Natural killer cell (primary cell): Measurements from ENCODE around the gene YARS1. TPM values are rescaled to one million over a fixed set of nuclear protein-coding genes. Genes with fewer than 3 reads are reported as not detected.
"Not testable (repeated sequence)": the region's sequence is repeated elsewhere in the genome, so short reads cannot be mapped to it uniquely, and the experiment has no call there.

ENCODE experiments used
- ATAC-seq, 3 donors: fragments of 150-1000 bp in 2 of 3; fragments of 200-7000 bp in 1 of 3; cut with Tn5 transposase; 1 replicate in 1 of 3; 2 replicates in 2 of 3; pipeline ENCODE4 v1.10.0; 2021; ENCODE audit warnings: mild to moderate bottlenecking in 2 of 3, moderate library complexity in 2 of 3
- DNase-seq, 2 donors: peaks; one replicate each; pipeline versions ENCODE4 v3.0.0 to v3.0.0-alpha.2; 2013 to 2021; ENCODE audit warnings: mixed read lengths in 1 of 2
- H3K27ac ChIP-seq: one replicate; pipeline ENCODE4 v1.5.1; 2013; ENCODE audit warnings: mild to moderate bottlenecking, low read length
- H3K27me3 ChIP-seq: one replicate; pipeline ENCODE4 v1.6.1; 2013; ENCODE audit warnings: low read length; ENCODE audit not compliant: control insufficient read depth, insufficient read depth
- H3K36me3 ChIP-seq: one replicate; pipeline ENCODE4 v1.6.1; 2013; ENCODE audit warnings: low read length; ENCODE audit not compliant: control insufficient read depth, insufficient read depth
- H3K4me1 ChIP-seq: one replicate; pipeline ENCODE4 v1.6.1; 2013; ENCODE audit warnings: low read length; ENCODE audit not compliant: control insufficient read depth, insufficient read depth
- H3K4me3 ChIP-seq: one replicate; pipeline ENCODE4 v1.5.1; 2013; ENCODE audit warnings: low read length
- H3K9me3 ChIP-seq: one replicate; pipeline ENCODE4 v1.6.1; 2013; ENCODE audit warnings: low read length; ENCODE audit not compliant: control insufficient read depth, insufficient read depth
- H3K27ac Mint-ChIP-seq, 2 donors: one replicate each; pipeline ENCODE4 v1.8.0; 2022; ENCODE audit warnings: mild to moderate bottlenecking in 2 of 2, mixed read lengths in 2 of 2, moderate library complexity in 1 of 2
- H3K27me3 Mint-ChIP-seq, 2 donors: one replicate each; pipeline ENCODE4 v1.8.0; 2022; ENCODE audit warnings: low read depth in 2 of 2, mixed read lengths in 2 of 2
- H3K36me3 Mint-ChIP-seq: one replicate; pipeline ENCODE4 v1.8.0; 2022; ENCODE audit warnings: mixed read lengths
- H3K4me1 Mint-ChIP-seq, 2 donors: one replicate each; pipeline ENCODE4 v1.8.0; 2022; ENCODE audit warnings: mixed read lengths in 2 of 2
- H3K4me3 Mint-ChIP-seq: one replicate; pipeline ENCODE4 v1.8.0; 2022; ENCODE audit warnings: mild to moderate bottlenecking, moderate library complexity, mixed read lengths
- H3K9me3 Mint-ChIP-seq, 2 donors: one replicate each; pipeline ENCODE4 v1.8.0; 2022; ENCODE audit warnings: mixed read lengths in 2 of 2
- CTCF ChIP-seq: fragments of 200-600 bp; IDR thresholded peaks from one replicate; pipeline ENCODE4 v1.8.0; 2022; ENCODE audit warnings: antibody characterized with exemption
- WGBS: methylation state at CpG from one replicate; pipeline ENCODE4 v1.1.7; 2013; ENCODE audit warnings: missing lambda C conversion rate; ENCODE audit not compliant: insufficient coverage; 5-methylcytosine and 5-hydroxymethylcytosine counted together
- intact Hi-C: fragments of 100-400 bp; cut with micrococcal nuclease; formaldehyde crosslinking; loops from one replicate; pipeline ENCODE4 v1.14.2; 2022
- total RNA-seq, 4 donors: library from RNA; stranded (reverse); fragments of 120-200 nt in 1 of 4; gene quantifications; one replicate each; pipeline versions ENCODE4 v1.2.3 to v1.2.4, GENCODE V29; 2013 to 2022

YARS1 gene
- total RNA-seq, 3 donors from 2014 or later (not counting 1 experiment from before 2014, with no cell fraction given) = 163 to 223 (median 197) TPM

GRCh38 chr1:32810358-32810757 lies 6.8 kb downstream of the YARS1 start:
- no peak overlapping the region for H3K4me3 ChIP-seq
- no peaks in the 10 kb centered on the region for H3K27me3 Mint-ChIP-seq
- no peak overlapping the region for H3K27ac ChIP-seq
- H3K36me3 ChIP-seq = peaks cover 48% of the 10 kb centered on the region
- no peak overlapping the region for H3K4me3 Mint-ChIP-seq
- ATAC-seq (no peak), DNase-seq (no peak)
- no peaks in the 10 kb centered on the region for H3K9me3 ChIP-seq
- peaks cover 31% of the 10 kb centered on the region for H3K4me1 ChIP-seq
- no peak for TF ChIP-seq CTCF
- WGBS = 98% methylated on average over 5 of the region's 5 CpGs
- no peaks in the 10 kb centered on the region for H3K27me3 ChIP-seq
- H3K27ac Mint-ChIP-seq = peak overlapping the region in 1 of 2 donors; percentile 59
- no peaks in the 10 kb centered on the region for H3K9me3 Mint-ChIP-seq
- peaks cover 12% of the 10 kb centered on the region for H3K36me3 Mint-ChIP-seq
- intact Hi-C loops = no loop called here
- H3K4me1 Mint-ChIP-seq = peaks cover 49 to 55% of the 10 kb centered on the region in 2 donors

GRCh38 chr1:32808580-32808979 lies 8.6 kb downstream of the YARS1 start:
- Mint-ChIP-seq H3K4me3 (no peak overlapping the region), H3K27me3 (no peaks in the 10 kb centered on the region), H3K36me3 (peaks cover 12% of the 10 kb centered on the region), H3K9me3 (no peaks in the 10 kb centered on the region), H3K4me1 (peaks cover 32 to 38% of the 10 kb centered on the region in 2 donors), H3K27ac (no peak overlapping the region)
- ATAC-seq (no peak), DNase-seq (no peak)
- no peak for TF ChIP-seq CTCF
- Histone ChIP-seq H3K27me3 (no peaks in the 10 kb centered on the region), H3K9me3 (no peaks in the 10 kb centered on the region), H3K4me3 (no peak overlapping the region), H3K27ac (no peak overlapping the region), H3K36me3 (peaks cover 49% of the 10 kb centered on the region), H3K4me1 (peaks cover 20% of the 10 kb centered on the region)
- intact Hi-C loops = no loop called here
- WGBS = 91% methylated on average over 4 of the region's 4 CpGs

- 92% methylated on average over 4 of the region's 4 CpGs for WGBS
- DNase-seq (no peak), ATAC-seq (no peak)
- peaks cover 15% of the 10 kb centered on the region for H3K4me1 ChIP-seq
- H3K9me3 Mint-ChIP-seq = no peaks in the 10 kb centered on the region
- no peak for TF ChIP-seq CTCF
- no peaks in the 10 kb centered on the region for H3K27me3 Mint-ChIP-seq
- intact Hi-C loops = no loop called here
- H3K4me1 Mint-ChIP-seq = peaks cover 24 to 31% of the 10 kb centered on the region in 2 donors
- peak overlapping the region in 1 of 2 donors; percentile 34 for H3K27ac Mint-ChIP-seq
- no peaks in the 10 kb centered on the region for H3K27me3 ChIP-seq
- peaks cover 12% of the 10 kb centered on the region for H3K36me3 Mint-ChIP-seq
- no peaks in the 10 kb centered on the region for H3K9me3 ChIP-seq
- H3K27ac ChIP-seq = no peak overlapping the region
- no peak overlapping the region for H3K4me3 Mint-ChIP-seq
- H3K4me3 ChIP-seq = no peak overlapping the region
- H3K36me3 ChIP-seq = peaks cover 57% of the 10 kb centered on the region
These were observed 10.1 kb downstream of the YARS1 start for GRCh38 chr1:32806910-32807523.

GRCh38 chr1:32806290-32806689 lies 10.9 kb downstream of the YARS1 start:
- no peaks in the 10 kb centered on the region for H3K27me3 ChIP-seq
- Mint-ChIP-seq H3K27me3 (no peaks in the 10 kb centered on the region), H3K4me1 (peaks cover 22 to 30% of the 10 kb centered on the region in 2 donors), H3K4me3 (no peak overlapping the region), H3K9me3 (no peaks in the 10 kb centered on the region), H3K36me3 (peaks cover 12% of the 10 kb centered on the region), H3K27ac (no peak overlapping the region)
- no peak for TF ChIP-seq CTCF
- WGBS = 94% methylated on average over 6 of the region's 6 CpGs
- H3K9me3 ChIP-seq = no peaks in the 10 kb centered on the region
- no peak overlapping the region for H3K27ac ChIP-seq
- intact Hi-C loops = no loop called here
- DNase-seq (no peak), ATAC-seq (no peak)
- no peak overlapping the region for H3K4me3 ChIP-seq
- peaks cover 11% of the 10 kb centered on the region for H3K4me1 ChIP-seq
- peaks cover 57% of the 10 kb centered on the region for H3K36me3 ChIP-seq

- H3K27ac Mint-ChIP-seq, H3K36me3 Mint-ChIP-seq, H3K9me3 ChIP-seq, H3K27ac ChIP-seq, intact Hi-C loops, H3K27me3 Mint-ChIP-seq, H3K9me3 Mint-ChIP-seq, H3K4me3 ChIP-seq, H3K27me3 ChIP-seq, DNase-seq, ATAC-seq, H3K4me3 Mint-ChIP-seq: not testable (repeated sequence)
- peaks cover 27 to 35% of the 10 kb centered on the region in 2 donors for H3K4me1 Mint-ChIP-seq
- 98% methylated on average over 24 of the region's 30 CpGs for WGBS
- Histone ChIP-seq H3K36me3 (peaks cover 42% of the 10 kb centered on the region), H3K4me1 (peaks cover 21% of the 10 kb centered on the region)
These were observed 12.7 kb downstream of the YARS1 start for GRCh38 chr1:32804460-32804859.
